Measurements from ENCODE around the gene C1orf21. TPM values are rescaled to one million over a fixed set of nuclear protein-coding genes. Genes with fewer than 3 reads are reported as not detected.
A peak's percentile ranks its signal among the peaks of the same experiment; 100 is the strongest.

The C1orf21 gene
- total RNA-seq, 4 donors from 2014 or later, result 106 to 206 (median 154) TPM

GRCh38 chr1:184626076-184627006, 239.5 kb downstream of the C1orf21 start:
- ATAC-seq (peak; percentile 38 to 49), DNase-seq (peak; percentile 51 to 74)
- Histone ChIP-seq H3K9me3 (no peaks in the 10 kb centered on the region), H3K4me3 (no peak overlapping the region), H3K4me1 (peaks cover 85 to 98% of the 10 kb centered on the region in 2 donors), H3K27ac (peak overlapping the region; percentile 87 to 97 (median 88)), H3K36me3 (no peaks in the 10 kb centered on the region), H3K27me3 (no peaks in the 10 kb centered on the region)
- intact Hi-C loops (cut with DNase I; ENCODE audit: low total_unique reads) (no loop called here), in situ Hi-C loops (cut with MboI; ENCODE audit: low sequenced_read_pairs in 4 of 4) (loop anchor here in 1 of 4 donors (10.0 kb wide), 2 partner anchors 62 to 142 kb away; no protein-coding TSS in a partner anchor)
- TF ChIP-seq POLR2A (IDR thresholded peaks at IDR 0.05) (no peak), CTCF (IDR thresholded peaks at IDR 0.05 in 4 of 5, conservative IDR thresholded peaks at IDR 0.05 in 1 of 5) (no peak)

- TF ChIP-seq CTCF (IDR thresholded peaks at IDR 0.05 in 4 of 5, conservative IDR thresholded peaks at IDR 0.05 in 1 of 5) (no peak), POLR2A (IDR thresholded peaks at IDR 0.05) (no peak)
- H3K4me3 ChIP-seq, result no peak overlapping the region
- H3K27ac ChIP-seq, result peak overlapping the region; percentile 87 to 97 (median 88)
- H3K4me1 ChIP-seq, result peaks cover 85 to 97% of the 10 kb centered on the region in 2 donors
- H3K36me3 ChIP-seq, result no peaks in the 10 kb centered on the region
- intact Hi-C loops (cut with DNase I; ENCODE audit: low total_unique reads), result no loop called here
- in situ Hi-C loops (cut with MboI; ENCODE audit: low sequenced_read_pairs in 4 of 4), result loop anchor here in 1 of 4 donors (10.0 kb wide), 2 partner anchors 62 to 142 kb away; no protein-coding TSS in a partner anchor
- H3K27me3 ChIP-seq, result no peaks in the 10 kb centered on the region
- H3K9me3 ChIP-seq, result no peaks in the 10 kb centered on the region
- ATAC-seq, result peak; percentile 13 to 32
- DNase-seq, result peak; percentile 63 to 73
These were observed 240.1 kb downstream of the C1orf21 start for GRCh38 chr1:184627007-184627341.

- no peaks in the 10 kb centered on the region for H3K9me3 ChIP-seq
- peak overlapping the region; percentile 68 to 97 (median 88) for H3K27ac ChIP-seq
- no peak for ATAC-seq
- no peaks in the 10 kb centered on the region for H3K27me3 ChIP-seq
- TF ChIP-seq POLR2A (IDR thresholded peaks at IDR 0.05) (no peak), CTCF (IDR thresholded peaks at IDR 0.05 in 4 of 5, conservative IDR thresholded peaks at IDR 0.05 in 1 of 5) (no peak)
- H3K4me1 ChIP-seq, result peaks cover 81 to 97% of the 10 kb centered on the region in 2 donors
- in situ Hi-C loops (cut with MboI; ENCODE audit: low sequenced_read_pairs in 4 of 4) (loop anchor here in 1 of 4 donors (10.0 kb wide), 2 partner anchors 64 to 144 kb away; no protein-coding TSS in a partner anchor), intact Hi-C loops (cut with DNase I; ENCODE audit: low total_unique reads) (no loop called here)
- DNase-seq, result no peak
- H3K36me3 ChIP-seq, result no peaks in the 10 kb centered on the region
- H3K4me3 ChIP-seq, result peak overlapping the region in 1 of 4 donors; percentile 12
These were observed 242.4 kb downstream of the C1orf21 start for GRCh38 chr1:184629266-184629665.

- in situ Hi-C loops (cut with MboI; ENCODE audit: low sequenced_read_pairs in 4 of 4), result no loop called here
These were observed 243.8 kb downstream of the C1orf21 start for GRCh38 chr1:184630679-184631060.

More at GRCh38 chr1:184630679-184631060, 243.8 kb downstream of the C1orf21 start:
- ATAC-seq (no peak), DNase-seq (no peak)
- Histone ChIP-seq H3K4me1 (peaks cover 67 to 84% of the 10 kb centered on the region in 2 donors), H3K9me3 (no peaks in the 10 kb centered on the region), H3K36me3 (no peaks in the 10 kb centered on the region), H3K27me3 (no peaks in the 10 kb centered on the region), H3K27ac (peak overlapping the region; percentile 68 to 97 (median 88)), H3K4me3 (no peak overlapping the region)
- intact Hi-C loops (cut with DNase I; ENCODE audit: low total_unique reads), result loop anchor here (2.0 kb wide), 1 partner anchor 72 kb away; no protein-coding TSS in a partner anchor
- TF ChIP-seq POLR2A (IDR thresholded peaks at IDR 0.05) (no peak), CTCF (IDR thresholded peaks at IDR 0.05 in 4 of 5, conservative IDR thresholded peaks at IDR 0.05 in 1 of 5) (no peak)

Data from gastrocnemius medialis (tissue), 4 donors.